ENCODE measurements around the gene MAB21L4. TPM values are rescaled to one million over a fixed set of nuclear protein-coding genes. Genes with fewer than 3 reads are reported as not detected.

The MAB21L4 gene
- total RNA-seq, 1 donor from 2014 or later = 0.59 TPM

- no peak for TF ChIP-seq EZH2 (IDR thresholded peaks at IDR 0.05; ENCODE audit: insufficient read depth, low read length)
- TF ChIP-seq, protein P1, sequence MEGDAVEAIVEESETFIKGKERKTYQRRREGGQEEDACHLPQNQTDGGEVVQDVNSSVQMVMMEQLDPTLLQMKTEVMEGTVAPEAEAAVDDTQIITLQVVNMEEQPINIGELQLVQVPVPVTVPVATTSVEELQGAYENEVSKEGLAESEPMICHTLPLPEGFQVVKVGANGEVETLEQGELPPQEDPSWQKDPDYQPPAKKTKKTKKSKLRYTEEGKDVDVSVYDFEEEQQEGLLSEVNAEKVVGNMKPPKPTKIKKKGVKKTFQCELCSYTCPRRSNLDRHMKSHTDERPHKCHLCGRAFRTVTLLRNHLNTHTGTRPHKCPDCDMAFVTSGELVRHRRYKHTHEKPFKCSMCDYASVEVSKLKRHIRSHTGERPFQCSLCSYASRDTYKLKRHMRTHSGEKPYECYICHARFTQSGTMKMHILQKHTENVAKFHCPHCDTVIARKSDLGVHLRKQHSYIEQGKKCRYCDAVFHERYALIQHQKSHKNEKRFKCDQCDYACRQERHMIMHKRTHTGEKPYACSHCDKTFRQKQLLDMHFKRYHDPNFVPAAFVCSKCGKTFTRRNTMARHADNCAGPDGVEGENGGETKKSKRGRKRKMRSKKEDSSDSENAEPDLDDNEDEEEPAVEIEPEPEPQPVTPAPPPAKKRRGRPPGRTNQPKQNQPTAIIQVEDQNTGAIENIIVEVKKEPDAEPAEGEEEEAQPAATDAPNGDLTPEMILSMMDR (IDR thresholded peaks at IDR 0.05; ENCODE audit: insufficient read depth, low read depth, low read length) = no peak
- Mint-ChIP-seq H3K4me1 (ENCODE audit: low read depth, unreplicated experiment) (no peaks in the 10 kb centered on the region), H3K27me3 (ENCODE audit: low read depth, unreplicated experiment) (peaks cover 12% of the 10 kb centered on the region), H3K36me3 (ENCODE audit: low read depth, unreplicated experiment) (no peaks in the 10 kb centered on the region), H3K4me3 (ENCODE audit: unreplicated experiment) (no peak overlapping the region), H3K9me3 (ENCODE audit: unreplicated experiment) (no peaks in the 10 kb centered on the region), H3K27ac (ENCODE audit: unreplicated experiment) (no peak overlapping the region)
- Histone ChIP-seq H3K9me3 (ENCODE audit: insufficient read depth, low read depth, low read length) (no peaks in the 10 kb centered on the region), H3K79me2 (ENCODE audit: insufficient read depth, low read length) (no peaks in the 10 kb centered on the region), H3K9ac (ENCODE audit: low read length) (no peak overlapping the region), H2AFZ (ENCODE audit: low read depth, low read length) (no peak overlapping the region), H3K4me1 (ENCODE audit: insufficient read depth, low read length) (peaks cover 3% of the 10 kb centered on the region), H4K20me1 (ENCODE audit: insufficient read depth, low read length) (no peaks in the 10 kb centered on the region), H3K27me3 (ENCODE audit: insufficient read depth, low read length) (peaks cover 4% of the 10 kb centered on the region), H3K4me2 (ENCODE audit: low read length) (no peak overlapping the region), H3K4me3 (ENCODE audit: insufficient read depth, low read depth, low read length) (no peak overlapping the region), H3K27ac (ENCODE audit: low read depth, low read length) (no peak overlapping the region), H3K36me3 (ENCODE audit: insufficient read depth, low read length) (no peaks in the 10 kb centered on the region)
- DNase-seq (ENCODE audit: low read depth) (no peak), FAIRE-seq (no peak)
Observed at GRCh38 chr2:240877460-240878340, 18.3 kb downstream of the MAB21L4 start.

DNA sequence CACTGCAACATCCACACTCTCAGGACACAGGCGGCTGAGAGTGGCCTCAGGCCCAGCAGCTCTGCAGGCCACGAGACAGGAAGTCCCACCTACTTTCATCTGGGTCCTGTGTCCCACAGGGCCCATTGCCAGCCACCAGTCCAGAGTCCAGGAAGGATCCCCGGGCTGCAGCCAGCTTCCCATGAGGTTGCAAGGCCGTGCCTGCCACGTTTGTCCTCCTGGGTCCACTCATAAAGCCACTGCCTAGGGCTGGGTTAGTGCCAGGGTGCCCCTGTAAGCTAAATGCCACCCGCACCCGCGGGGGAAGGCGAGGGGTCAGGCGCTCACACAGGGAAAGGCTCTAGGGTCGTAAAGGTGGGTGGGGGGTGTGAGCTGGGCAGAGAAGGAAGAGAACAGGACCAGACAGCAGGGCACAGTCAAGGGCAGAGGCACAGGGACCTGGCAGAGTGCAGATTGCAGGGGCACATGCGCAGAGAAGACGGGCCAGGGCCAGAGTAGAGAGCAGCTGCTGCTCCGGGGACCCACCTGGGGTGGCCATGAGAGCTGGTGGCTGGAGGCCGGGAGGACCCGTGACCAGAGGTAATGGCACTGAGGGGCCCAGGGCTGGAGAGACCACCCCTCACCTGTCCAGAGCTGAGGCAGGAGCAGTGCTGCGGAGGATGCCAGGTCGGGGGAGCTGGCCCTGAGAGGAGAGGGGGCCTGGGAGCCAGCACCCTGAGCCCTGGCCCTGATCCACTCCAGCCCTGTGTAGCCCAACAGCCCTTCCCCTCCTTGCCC lies 19.3 kb downstream of the MAB21L4 start:
- Mint-ChIP-seq H3K36me3 (ENCODE audit: low read depth, unreplicated experiment) (no peaks in the 10 kb centered on the region), H3K4me1 (ENCODE audit: low read depth, unreplicated experiment) (no peaks in the 10 kb centered on the region), H3K4me3 (ENCODE audit: unreplicated experiment) (no peak overlapping the region), H3K9me3 (ENCODE audit: unreplicated experiment) (no peaks in the 10 kb centered on the region), H3K27me3 (ENCODE audit: low read depth, unreplicated experiment) (peaks cover 18% of the 10 kb centered on the region), H3K27ac (ENCODE audit: unreplicated experiment) (no peak overlapping the region)
- H3K36me3 ChIP-seq (ENCODE audit: insufficient read depth, low read length) = no peaks in the 10 kb centered on the region
- no peak overlapping the region for H2AFZ ChIP-seq (ENCODE audit: low read depth, low read length)
- peaks cover 4% of the 10 kb centered on the region for H3K27me3 ChIP-seq (ENCODE audit: insufficient read depth, low read length)
- H3K79me2 ChIP-seq (ENCODE audit: insufficient read depth, low read length) = no peaks in the 10 kb centered on the region
- no peak for TF ChIP-seq EZH2 (IDR thresholded peaks at IDR 0.05; ENCODE audit: insufficient read depth, low read length)
- TF ChIP-seq, protein P1 (IDR thresholded peaks at IDR 0.05; ENCODE audit: insufficient read depth, low read depth, low read length) = no peak
- FAIRE-seq (no peak), DNase-seq (ENCODE audit: low read depth) (no peak)
- H3K4me2 ChIP-seq (ENCODE audit: low read length) = no peak overlapping the region
- peaks cover 3% of the 10 kb centered on the region for H3K4me1 ChIP-seq (ENCODE audit: insufficient read depth, low read length)
- H3K4me3 ChIP-seq (ENCODE audit: insufficient read depth, low read depth, low read length) = no peak overlapping the region
- no peak overlapping the region for H3K27ac ChIP-seq (ENCODE audit: low read depth, low read length)
- H3K9ac ChIP-seq (ENCODE audit: low read length) = no peak overlapping the region
- H4K20me1 ChIP-seq (ENCODE audit: insufficient read depth, low read length) = no peaks in the 10 kb centered on the region
- H3K9me3 ChIP-seq (ENCODE audit: insufficient read depth, low read depth, low read length) = no peaks in the 10 kb centered on the region
